Thoracic aorta (tissue), 2 donors: ENCODE measurements around the gene ADAMTS12. TPM values are rescaled to one million over a fixed set of nuclear protein-coding genes. Genes with fewer than 3 reads are reported as not detected.

ENCODE experiments used
- ATAC-seq: fragments of 150-250 bp; one replicate; pipeline ENCODE4 v1.8.0; 2017; ENCODE audit warnings: low read depth; ENCODE audit not compliant: insufficient number of reproducible peaks, low FRiP score
- DNase-seq: peaks from one replicate; pipeline ENCODE4 v3.0.0-alpha.2; 2020; ENCODE audit warnings: low spot score
- H3K27ac ChIP-seq, 2 donors: fragments of 200-600 bp; sonication (generic); 1 replicate in 1 of 2; 2 replicates in 1 of 2; pipeline ENCODE4 v1.5.1; 2016; ENCODE audit warnings: mild to moderate bottlenecking in 2 of 2, moderate library complexity in 2 of 2
- H3K27me3 ChIP-seq: fragments of 200-600 bp; sonication (generic); replicated peaks from 2 replicates; pipeline ENCODE4 v1.6.0; 2016; ENCODE audit warnings: mild to moderate bottlenecking; ENCODE audit not compliant: insufficient read depth
- H3K36me3 ChIP-seq: fragments of 200-600 bp; sonication (generic); one replicate; pipeline ENCODE4 v1.5.1; 2016
- H3K4me1 ChIP-seq, 2 donors: fragments of 200-600 bp; sonication (generic); 1 replicate in 1 of 2; 2 replicates in 1 of 2; pipeline versions ENCODE4 v1.5.1 to v1.6.0; 2016; ENCODE audit warnings: low read depth in 2 of 2, mild to moderate bottlenecking in 1 of 2; ENCODE audit not compliant: control insufficient read depth in 1 of 2
- H3K4me3 ChIP-seq: fragments of 200-600 bp; sonication (generic); 2 replicates; pipeline ENCODE4 v1.5.1; 2016; ENCODE audit warnings: mild to moderate bottlenecking
- H3K9me3 ChIP-seq: fragments of 200-600 bp; sonication (generic); 2 replicates; pipeline ENCODE4 v1.5.1; 2016
- CTCF ChIP-seq: fragments of 200-600 bp; sonication (generic); IDR thresholded peaks from one replicate; pipeline ENCODE4 v1.5.1; 2019; ENCODE audit warnings: antibody characterized with exemption
- total RNA-seq, 2 donors: library from RNA; depleted of rRNA; stranded (reverse); fragments of >200 nt; gene quantifications; one replicate each; pipeline versions ENCODE4 v1.1.0 to v1.2.3, GENCODE V29; 2016

The ADAMTS12 gene
- total RNA-seq, 2 donors from 2014 or later: 7.3 to 8.0 TPM

GRCh38 chr5:33792559-33792958 lies 99.2 kb downstream of the ADAMTS12 start:
- DNase-seq: no peak
- no peaks in the 10 kb centered on the region for H3K27me3 ChIP-seq
- ATAC-seq: no peak
- no peaks in the 10 kb centered on the region for H3K36me3 ChIP-seq
- no peak overlapping the region for H3K4me3 ChIP-seq
- H3K4me1 ChIP-seq: no peaks in the 10 kb centered on the region
- no peaks in the 10 kb centered on the region for H3K9me3 ChIP-seq
- no peak overlapping the region for H3K27ac ChIP-seq
- TF ChIP-seq CTCF: no peak

- no peak overlapping the region for H3K27ac ChIP-seq
- no peak for ATAC-seq
- no peak for TF ChIP-seq CTCF
Observed at GRCh38 chr5:33789567-33789957, 102.2 kb downstream of the ADAMTS12 start.

GRCh38 chr5:33788922-33789566 lies 102.7 kb downstream of the ADAMTS12 start:
- no peaks in the 10 kb centered on the region for H3K4me1 ChIP-seq
- no peak for TF ChIP-seq CTCF
- no peaks in the 10 kb centered on the region for H3K27me3 ChIP-seq
- DNase-seq (no peak), ATAC-seq (no peak)
- no peaks in the 10 kb centered on the region for H3K36me3 ChIP-seq
- no peaks in the 10 kb centered on the region for H3K9me3 ChIP-seq
- H3K27ac ChIP-seq: no peak overlapping the region
- no peak overlapping the region for H3K4me3 ChIP-seq

More at GRCh38 chr5:33789567-33789957, 102.2 kb downstream of the ADAMTS12 start:
- H3K4me1 ChIP-seq: no peaks in the 10 kb centered on the region
- H3K9me3 ChIP-seq: no peaks in the 10 kb centered on the region
- no peak for DNase-seq
- no peaks in the 10 kb centered on the region for H3K27me3 ChIP-seq
- H3K36me3 ChIP-seq: no peaks in the 10 kb centered on the region
- no peak overlapping the region for H3K4me3 ChIP-seq

- no peak for TF ChIP-seq CTCF
- DNase-seq (no peak), ATAC-seq (no peak)
Observed at GRCh38 chr5:33785571-33785970, 106.2 kb downstream of the ADAMTS12 start.

GRCh38 chr5:33781286-33781685 lies 110.5 kb downstream of the ADAMTS12 start:
- DNase-seq (no peak), ATAC-seq (no peak)
- TF ChIP-seq CTCF: no peak
- no peaks in the 10 kb centered on the region for H3K9me3 ChIP-seq
- no peak overlapping the region for H3K4me3 ChIP-seq
- no peaks in the 10 kb centered on the region for H3K27me3 ChIP-seq
- no peaks in the 10 kb centered on the region for H3K36me3 ChIP-seq
- no peak overlapping the region for H3K27ac ChIP-seq
- H3K4me1 ChIP-seq: no peaks in the 10 kb centered on the region

More at GRCh38 chr5:33785571-33785970, 106.2 kb downstream of the ADAMTS12 start:
- H3K4me3 ChIP-seq: no peak overlapping the region
- no peaks in the 10 kb centered on the region for H3K4me1 ChIP-seq
- H3K36me3 ChIP-seq: no peaks in the 10 kb centered on the region
- no peak overlapping the region for H3K27ac ChIP-seq
- H3K27me3 ChIP-seq: no peaks in the 10 kb centered on the region
- H3K9me3 ChIP-seq: no peaks in the 10 kb centered on the region
